Cardiac fibroblast (primary cell): ENCODE measurements around the gene NXT1.
A peak's percentile ranks its signal among the peaks of the same experiment; 100 is the strongest.

ENCODE experiments used
- DNase-seq, 2 donors: peaks; one replicate each; pipeline versions ENCODE4 v3.0.0 to v3.0.0-alpha.2; 2010; ENCODE audit warnings: low read depth in 2 of 2
- H3K4me3 ChIP-seq, 2 donors: replicated peaks in 1 of 2; 1 replicate in 1 of 2; 2 replicates in 1 of 2; pipeline ENCODE4 v1.5.1; 2011; ENCODE audit warnings: low read depth in 2 of 2, low read length in 2 of 2, mild to moderate bottlenecking in 2 of 2, moderate library complexity in 1 of 2
- TF ChIP-seq, protein P1 (sequence below): IDR thresholded peaks from one replicate; pipeline ENCODE4 v1.5.1; 2011; ENCODE audit warnings: low read depth, mild to moderate bottlenecking, low read length, inconsistent platforms

The NXT1 gene

DNA sequence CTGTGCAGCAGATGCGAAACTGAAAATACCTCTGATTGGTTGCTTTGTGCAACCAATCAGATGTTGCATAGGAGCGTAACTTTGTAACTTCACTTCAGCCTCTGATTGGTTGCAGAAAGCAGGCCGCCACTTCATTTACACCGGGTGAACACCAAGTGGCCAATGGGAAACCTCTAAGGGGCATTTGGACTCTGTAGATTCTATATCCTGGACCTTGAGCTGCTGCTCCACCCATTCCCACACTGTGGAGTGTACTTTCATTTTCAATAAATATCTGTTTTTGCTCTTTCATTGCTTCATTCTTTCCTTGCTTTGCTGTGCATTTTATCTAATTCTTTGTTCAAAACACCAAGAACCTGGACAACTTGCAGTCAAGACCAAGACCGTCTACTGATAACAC, 14.1 kb upstream of the NXT1 start:
- DNase-seq, result no peak
- TF ChIP-seq, protein P1, sequence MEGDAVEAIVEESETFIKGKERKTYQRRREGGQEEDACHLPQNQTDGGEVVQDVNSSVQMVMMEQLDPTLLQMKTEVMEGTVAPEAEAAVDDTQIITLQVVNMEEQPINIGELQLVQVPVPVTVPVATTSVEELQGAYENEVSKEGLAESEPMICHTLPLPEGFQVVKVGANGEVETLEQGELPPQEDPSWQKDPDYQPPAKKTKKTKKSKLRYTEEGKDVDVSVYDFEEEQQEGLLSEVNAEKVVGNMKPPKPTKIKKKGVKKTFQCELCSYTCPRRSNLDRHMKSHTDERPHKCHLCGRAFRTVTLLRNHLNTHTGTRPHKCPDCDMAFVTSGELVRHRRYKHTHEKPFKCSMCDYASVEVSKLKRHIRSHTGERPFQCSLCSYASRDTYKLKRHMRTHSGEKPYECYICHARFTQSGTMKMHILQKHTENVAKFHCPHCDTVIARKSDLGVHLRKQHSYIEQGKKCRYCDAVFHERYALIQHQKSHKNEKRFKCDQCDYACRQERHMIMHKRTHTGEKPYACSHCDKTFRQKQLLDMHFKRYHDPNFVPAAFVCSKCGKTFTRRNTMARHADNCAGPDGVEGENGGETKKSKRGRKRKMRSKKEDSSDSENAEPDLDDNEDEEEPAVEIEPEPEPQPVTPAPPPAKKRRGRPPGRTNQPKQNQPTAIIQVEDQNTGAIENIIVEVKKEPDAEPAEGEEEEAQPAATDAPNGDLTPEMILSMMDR, result no peak
- H3K4me3 ChIP-seq, result no peak overlapping the region

DNA sequence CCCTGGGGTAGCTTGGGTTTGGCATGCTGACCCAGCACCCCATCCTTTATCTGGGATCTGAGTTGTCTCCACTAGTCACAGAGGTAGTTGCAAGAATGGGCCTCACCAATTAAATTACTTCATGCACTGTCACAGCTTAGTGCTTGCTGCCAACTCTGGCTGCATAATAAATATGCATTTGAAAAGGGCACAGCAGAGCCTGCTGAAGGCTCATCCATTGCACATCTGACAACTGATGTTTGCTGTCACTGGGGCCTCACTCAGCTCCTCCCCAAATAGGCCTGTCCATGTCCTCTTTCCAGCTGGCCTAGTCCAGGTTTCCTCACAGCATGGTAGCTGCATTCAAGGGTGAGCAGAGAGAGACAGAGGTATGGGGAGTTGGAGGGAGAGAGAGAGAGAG, 13.3 kb upstream of the NXT1 start:
- TF ChIP-seq, protein P1, result no peak
- no peak for DNase-seq
- no peak overlapping the region for H3K4me3 ChIP-seq

DNA sequence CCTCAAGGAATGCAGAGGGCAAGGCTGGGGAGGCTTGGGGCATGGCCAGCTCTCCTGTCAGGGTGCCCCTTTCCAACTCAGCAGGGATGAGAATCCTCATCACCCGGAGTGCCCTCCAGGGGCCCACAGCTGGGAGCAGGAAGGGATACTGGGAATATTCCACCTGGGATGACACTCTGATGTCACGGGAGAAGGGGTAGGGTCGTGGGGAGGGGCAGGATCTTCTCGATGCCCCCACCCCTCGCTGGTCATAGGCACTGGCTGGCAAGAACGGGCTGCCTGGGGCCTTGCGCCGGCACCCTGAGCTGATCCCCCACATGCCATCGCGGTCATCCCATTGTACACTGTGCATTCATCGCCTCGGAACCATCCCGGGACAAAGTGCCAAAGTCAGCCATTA, 10.6 kb upstream of the NXT1 start:
- H3K4me3 ChIP-seq, result no peak overlapping the region
- no peak for DNase-seq
- TF ChIP-seq, protein P1, result no peak

DNA sequence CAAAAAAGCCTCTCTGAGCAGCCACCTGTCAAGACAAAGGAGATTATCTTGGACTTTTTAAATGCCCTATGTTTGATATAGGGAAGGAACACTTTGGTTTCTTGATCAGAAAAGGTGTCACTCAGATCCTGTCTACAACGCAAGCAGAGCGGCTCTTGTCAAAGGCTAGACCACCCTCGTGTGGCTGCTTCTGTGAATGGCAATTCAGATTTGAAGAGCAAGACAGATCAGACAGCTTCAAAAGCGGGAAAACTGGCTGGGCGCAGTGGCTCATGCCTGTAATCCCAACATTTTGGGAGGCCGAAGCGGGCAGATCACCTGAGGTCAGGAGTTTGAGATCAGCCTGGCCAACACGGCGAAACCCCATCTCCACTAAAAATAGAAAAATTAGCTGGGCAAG, 10.1 kb upstream of the NXT1 start:
- H3K4me3 ChIP-seq, result no peak overlapping the region
- TF ChIP-seq, protein P1, result peak; percentile 80
- peak; percentile 84 to 85 for DNase-seq

DNA sequence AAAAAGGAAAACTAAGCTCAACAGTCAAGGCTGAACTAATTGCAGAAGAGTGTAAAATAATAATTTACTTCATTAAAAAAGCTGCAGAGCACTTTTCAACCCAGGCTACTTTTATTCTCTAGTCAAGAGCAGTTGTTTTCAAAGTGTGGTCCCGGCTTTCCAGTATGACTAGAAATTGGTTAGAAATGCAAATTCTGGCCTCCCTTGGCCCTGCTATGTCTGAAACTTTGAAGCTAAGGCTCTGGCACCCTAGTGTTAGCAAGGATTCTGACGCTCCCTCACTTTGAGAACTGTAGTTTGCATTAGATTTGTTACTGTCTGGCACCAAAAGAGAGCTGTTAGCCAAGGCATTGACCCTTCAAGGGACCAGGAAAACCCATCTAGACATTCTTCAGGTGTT, 9.5 kb upstream of the NXT1 start:
- TF ChIP-seq, protein P1, result no peak
- no peak for DNase-seq
- no peak overlapping the region for H3K4me3 ChIP-seq

DNA sequence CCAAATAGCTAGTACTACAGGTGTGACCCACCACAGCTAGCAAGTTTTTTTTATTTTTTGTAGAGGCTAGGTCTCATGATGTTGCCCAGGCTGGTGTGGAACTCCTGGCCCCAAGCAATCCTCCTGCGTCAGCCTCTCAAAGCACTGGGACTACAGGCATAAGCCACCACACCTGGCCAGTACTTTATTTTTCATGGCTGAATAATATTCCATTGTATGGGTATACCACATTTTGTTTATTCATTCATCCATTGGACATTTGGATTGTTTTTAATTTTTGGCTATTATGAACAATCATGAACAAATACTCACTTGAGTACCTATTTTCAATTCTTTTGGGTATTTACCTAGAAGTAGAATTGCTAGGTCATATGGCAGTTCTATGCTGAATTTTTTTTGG, 7.0 kb upstream of the NXT1 start:
- H3K4me3 ChIP-seq, result no peak overlapping the region
- no peak for DNase-seq
- TF ChIP-seq, protein P1, result no peak

DNA sequence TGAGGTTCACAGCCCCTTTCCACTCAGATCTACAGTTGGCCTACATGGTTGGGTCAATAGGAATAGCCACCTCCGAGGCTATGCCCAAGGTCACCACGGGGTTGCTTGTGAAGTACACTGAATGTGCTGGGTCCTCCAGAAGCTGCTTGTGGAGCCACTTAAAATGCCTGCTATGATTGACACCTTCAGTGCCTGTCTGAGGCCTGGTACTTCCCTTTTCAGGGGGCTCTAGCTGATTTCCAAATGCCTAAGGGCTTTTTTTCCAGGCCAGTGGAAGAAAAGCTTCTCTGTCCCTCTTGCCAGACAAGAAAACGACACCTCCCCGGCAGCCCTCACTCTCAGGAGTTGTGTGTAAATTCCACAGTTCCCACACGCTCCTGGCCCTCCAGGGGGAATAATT, 6.3 kb upstream of the NXT1 start:
- H3K4me3 ChIP-seq, result no peak overlapping the region
- TF ChIP-seq, protein P1, result no peak
- DNase-seq, result no peak
